ENCODE measurements around the gene STK32B.

STK32B gene

DNA sequence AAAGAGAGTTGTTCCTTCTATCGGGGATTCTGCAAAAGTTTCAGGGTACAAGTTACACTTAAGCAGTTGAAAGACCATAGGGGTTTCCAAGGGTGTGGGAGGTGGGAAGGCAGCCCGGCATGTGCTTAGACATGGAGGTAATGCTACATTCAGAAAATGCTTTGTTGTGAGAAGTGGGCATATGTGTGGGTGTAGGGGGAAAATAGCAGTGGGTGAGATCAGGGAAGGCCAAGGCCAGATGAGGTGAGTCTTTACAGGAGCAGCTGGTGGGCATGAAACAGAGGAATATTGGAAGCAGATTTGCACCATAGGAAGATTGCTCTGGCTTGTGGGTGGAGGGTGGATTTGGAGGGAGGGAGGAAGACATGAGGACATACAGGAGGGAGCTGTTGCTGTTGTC lies 40.3 kb upstream of the STK32B start:
- Histone ChIP-seq H3K36me3 (ENCODE audit: insufficient read depth, low read length) (no peaks in the 10 kb centered on the region), H3K4me3 (ENCODE audit: low read length, poor library complexity, severe bottlenecking) (no peak overlapping the region), H3K9me3 (ENCODE audit: insufficient read depth, low read depth, low read length) (no peaks in the 10 kb centered on the region; the same call in 1 of the 2 replicates), H2AFZ (ENCODE audit: low read length) (no peak overlapping the region), H4K20me1 (ENCODE audit: insufficient read depth, low read length, poor library complexity, severe bottlenecking) (no peaks in the 10 kb centered on the region), H3K4me1 (ENCODE audit: insufficient read depth, low read length, poor library complexity, severe bottlenecking) (no peaks in the 10 kb centered on the region), H3F3A (ENCODE audit: low read depth) (no peaks in the 10 kb centered on the region), H3K9me2 (replicated peaks; ENCODE audit: low read depth, low read length) (no peaks in the 10 kb centered on the region), H3K9ac (ENCODE audit: low read depth, low read length, poor library complexity, severe bottlenecking) (no peak overlapping the region), H3K27me3 (ENCODE audit: insufficient read depth, low read length, poor library complexity, severe bottlenecking) (no peaks in the 10 kb centered on the region), H3K79me2 (ENCODE audit: insufficient read depth, low read length) (no peaks in the 10 kb centered on the region), H3K4me2 (ENCODE audit: low read depth, low read length, poor library complexity, severe bottlenecking) (no peak overlapping the region)
- TF ChIP-seq, protein P1, sequence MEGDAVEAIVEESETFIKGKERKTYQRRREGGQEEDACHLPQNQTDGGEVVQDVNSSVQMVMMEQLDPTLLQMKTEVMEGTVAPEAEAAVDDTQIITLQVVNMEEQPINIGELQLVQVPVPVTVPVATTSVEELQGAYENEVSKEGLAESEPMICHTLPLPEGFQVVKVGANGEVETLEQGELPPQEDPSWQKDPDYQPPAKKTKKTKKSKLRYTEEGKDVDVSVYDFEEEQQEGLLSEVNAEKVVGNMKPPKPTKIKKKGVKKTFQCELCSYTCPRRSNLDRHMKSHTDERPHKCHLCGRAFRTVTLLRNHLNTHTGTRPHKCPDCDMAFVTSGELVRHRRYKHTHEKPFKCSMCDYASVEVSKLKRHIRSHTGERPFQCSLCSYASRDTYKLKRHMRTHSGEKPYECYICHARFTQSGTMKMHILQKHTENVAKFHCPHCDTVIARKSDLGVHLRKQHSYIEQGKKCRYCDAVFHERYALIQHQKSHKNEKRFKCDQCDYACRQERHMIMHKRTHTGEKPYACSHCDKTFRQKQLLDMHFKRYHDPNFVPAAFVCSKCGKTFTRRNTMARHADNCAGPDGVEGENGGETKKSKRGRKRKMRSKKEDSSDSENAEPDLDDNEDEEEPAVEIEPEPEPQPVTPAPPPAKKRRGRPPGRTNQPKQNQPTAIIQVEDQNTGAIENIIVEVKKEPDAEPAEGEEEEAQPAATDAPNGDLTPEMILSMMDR (conservative IDR thresholded peaks at IDR 0.05; ENCODE audit: low read length) = no peak
- no peak for TF ChIP-seq EZH2phosphoT487 (IDR thresholded peaks at IDR 0.05; ENCODE audit: borderline replicate concordance)

DNA sequence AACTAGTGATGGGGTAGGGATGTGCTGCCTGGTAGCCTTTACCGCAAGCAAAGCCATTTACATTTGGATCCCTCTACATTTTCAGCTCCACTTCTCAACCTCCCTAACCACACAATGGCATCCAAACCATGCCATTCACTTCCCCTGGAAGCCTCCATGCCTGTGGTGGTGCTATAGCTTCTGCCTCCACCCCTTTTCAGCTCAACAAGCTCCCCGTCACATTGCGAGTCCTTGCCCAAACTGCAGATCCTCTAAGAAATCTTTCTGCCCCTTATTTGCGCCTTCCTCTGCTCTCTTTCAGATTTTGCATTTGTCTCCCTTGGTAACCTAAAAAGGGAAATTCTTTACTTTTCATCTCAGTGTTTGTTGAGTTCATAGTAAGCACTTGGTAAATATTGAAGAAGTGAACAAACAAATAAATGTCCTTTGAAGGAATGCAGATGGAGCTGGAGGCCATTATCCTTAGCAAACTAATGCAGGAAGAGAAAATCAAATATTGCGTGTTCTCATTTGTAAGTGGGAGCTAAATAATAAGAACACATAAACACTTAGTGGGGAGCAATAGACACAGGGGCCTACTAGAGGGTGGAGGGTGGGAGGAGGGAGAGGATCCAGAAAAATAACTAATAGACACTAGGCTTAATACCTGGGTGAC lies 38.9 kb upstream of the STK32B start:
- Histone ChIP-seq H3K9me2 (replicated peaks; ENCODE audit: low read depth, low read length) (no peaks in the 10 kb centered on the region), H3K4me1 (ENCODE audit: insufficient read depth, low read length, poor library complexity, severe bottlenecking) (no peaks in the 10 kb centered on the region), H2AFZ (ENCODE audit: low read length) (no peak overlapping the region), H4K20me1 (ENCODE audit: insufficient read depth, low read length, poor library complexity, severe bottlenecking) (no peaks in the 10 kb centered on the region), H3K9me3 (ENCODE audit: insufficient read depth, low read depth, low read length) (no peaks in the 10 kb centered on the region; the same call in 1 of the 2 replicates), H3K4me2 (ENCODE audit: low read depth, low read length, poor library complexity, severe bottlenecking) (no peak overlapping the region), H3K4me3 (ENCODE audit: low read length, poor library complexity, severe bottlenecking) (no peak overlapping the region), H3K79me2 (ENCODE audit: insufficient read depth, low read length) (no peaks in the 10 kb centered on the region), H3F3A (ENCODE audit: low read depth) (no peaks in the 10 kb centered on the region), H3K36me3 (ENCODE audit: insufficient read depth, low read length) (no peaks in the 10 kb centered on the region), H3K27me3 (ENCODE audit: insufficient read depth, low read length, poor library complexity, severe bottlenecking) (no peaks in the 10 kb centered on the region), H3K9ac (ENCODE audit: low read depth, low read length, poor library complexity, severe bottlenecking) (no peak overlapping the region)
- TF ChIP-seq, protein P1 (conservative IDR thresholded peaks at IDR 0.05; ENCODE audit: low read length) = no peak
- TF ChIP-seq EZH2phosphoT487 (IDR thresholded peaks at IDR 0.05; ENCODE audit: borderline replicate concordance) = no peak

GRCh38 chr4:5012958-5013357 lies 38.3 kb upstream of the STK32B start:
- H3K27me3 ChIP-seq (ENCODE audit: insufficient read depth, low read length, poor library complexity, severe bottlenecking) = no peaks in the 10 kb centered on the region
- no peaks in the 10 kb centered on the region for H3F3A ChIP-seq (ENCODE audit: low read depth)
- H2AFZ ChIP-seq (ENCODE audit: low read length) = no peak overlapping the region
- no peaks in the 10 kb centered on the region for H4K20me1 ChIP-seq (ENCODE audit: insufficient read depth, low read length, poor library complexity, severe bottlenecking)
- no peaks in the 10 kb centered on the region; the same call in 1 of the 2 replicates for H3K9me3 ChIP-seq (ENCODE audit: insufficient read depth, low read depth, low read length)
- H3K9ac ChIP-seq (ENCODE audit: low read depth, low read length, poor library complexity, severe bottlenecking) = no peak overlapping the region
- H3K4me3 ChIP-seq (ENCODE audit: low read length, poor library complexity, severe bottlenecking) = no peak overlapping the region
- no peak overlapping the region for H3K4me2 ChIP-seq (ENCODE audit: low read depth, low read length, poor library complexity, severe bottlenecking)
- H3K79me2 ChIP-seq (ENCODE audit: insufficient read depth, low read length) = no peaks in the 10 kb centered on the region
- H3K36me3 ChIP-seq (ENCODE audit: insufficient read depth, low read length) = no peaks in the 10 kb centered on the region
- no peaks in the 10 kb centered on the region for H3K9me2 ChIP-seq (replicated peaks; ENCODE audit: low read depth, low read length)
- H3K4me1 ChIP-seq (ENCODE audit: insufficient read depth, low read length, poor library complexity, severe bottlenecking) = no peaks in the 10 kb centered on the region
- TF ChIP-seq EZH2phosphoT487 (IDR thresholded peaks at IDR 0.05; ENCODE audit: borderline replicate concordance) = no peak
- TF ChIP-seq, protein P1 (conservative IDR thresholded peaks at IDR 0.05; ENCODE audit: low read length) = no peak

Data from Loucy (cell line).